Erythroblast (primary cell): ENCODE data around the gene UCP2.

Source experiments
- GATA1 ChIP-seq: IDR thresholded peaks from 2 replicates; pipeline ENCODE4 v1.6.1; 2011; ENCODE audit warnings: low read depth, mild to moderate bottlenecking, control low read depth, low read length, moderate library complexity
- POLR2A ChIP-seq: IDR thresholded peaks from 2 replicates; pipeline ENCODE4 v1.6.1; 2011; ENCODE audit warnings: mild to moderate bottlenecking, low read length

GRCh38 chr11:73972620-73973449 lies 9.8 kb downstream of the UCP2 start:
- peak; percentile 90 for TF ChIP-seq POLR2A
- no peak for TF ChIP-seq GATA1
